HG03442 (cell line): ENCODE results near the gene GPT2.
A peak's percentile ranks its signal among the peaks of the same experiment; 100 is the strongest.

ENCODE experiments used
- ATAC-seq: cut with Tn5 transposase; IDR thresholded peaks from one replicate; pipeline ENCODE4 v1.9.1; 2021; ENCODE audit warnings: mild to moderate bottlenecking, moderate library complexity; ENCODE audit not compliant: unreplicated experiment

The GPT2 gene, protein sequence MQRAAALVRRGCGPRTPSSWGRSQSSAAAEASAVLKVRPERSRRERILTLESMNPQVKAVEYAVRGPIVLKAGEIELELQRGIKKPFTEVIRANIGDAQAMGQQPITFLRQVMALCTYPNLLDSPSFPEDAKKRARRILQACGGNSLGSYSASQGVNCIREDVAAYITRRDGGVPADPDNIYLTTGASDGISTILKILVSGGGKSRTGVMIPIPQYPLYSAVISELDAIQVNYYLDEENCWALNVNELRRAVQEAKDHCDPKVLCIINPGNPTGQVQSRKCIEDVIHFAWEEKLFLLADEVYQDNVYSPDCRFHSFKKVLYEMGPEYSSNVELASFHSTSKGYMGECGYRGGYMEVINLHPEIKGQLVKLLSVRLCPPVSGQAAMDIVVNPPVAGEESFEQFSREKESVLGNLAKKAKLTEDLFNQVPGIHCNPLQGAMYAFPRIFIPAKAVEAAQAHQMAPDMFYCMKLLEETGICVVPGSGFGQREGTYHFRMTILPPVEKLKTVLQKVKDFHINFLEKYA

DNA sequence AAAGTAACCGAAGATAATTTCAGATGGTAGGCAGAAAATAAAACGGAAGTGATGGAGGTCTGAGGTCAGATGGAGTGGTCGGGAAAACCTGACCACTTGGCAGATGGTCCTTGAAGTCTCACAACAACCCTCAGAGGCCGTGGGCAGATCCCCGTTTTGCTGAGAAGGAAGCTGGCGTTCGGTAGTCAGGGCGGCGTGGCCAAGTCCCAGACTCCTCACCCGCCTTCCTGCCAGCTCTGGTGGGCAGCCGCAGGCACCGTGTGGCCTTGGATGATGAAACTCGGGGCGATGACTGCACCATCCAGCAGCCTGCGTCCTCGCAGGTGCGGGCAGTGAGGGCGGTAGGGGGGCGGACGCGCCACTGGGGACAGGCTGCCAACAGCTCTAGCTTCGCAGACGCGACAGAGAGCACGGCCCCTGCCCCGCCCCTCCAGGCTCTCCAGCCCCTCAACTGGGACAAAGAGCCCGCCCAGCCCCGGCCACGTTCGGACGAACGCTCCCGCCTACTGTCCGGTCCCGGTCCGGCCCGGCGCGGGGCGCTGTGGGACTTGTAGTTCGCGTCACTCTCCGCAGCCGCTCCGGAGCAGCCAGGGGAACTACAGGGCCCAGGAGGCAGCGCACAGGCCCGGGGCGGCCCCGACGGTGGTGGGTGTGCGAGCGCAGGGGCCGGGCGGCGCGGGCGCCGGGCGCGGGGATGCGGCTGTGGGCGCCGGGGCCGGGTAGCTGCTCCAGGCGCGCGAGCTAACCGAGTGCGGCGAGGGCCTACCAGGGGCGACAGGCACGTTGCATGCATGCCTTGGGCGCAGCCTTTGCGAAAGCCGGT, at the start of gene GPT2:
Gene GPT2, plus strand, starts transcription at position 673 of the 823 bp plus-strand sequence. CDS start 354 bp downstream, outside the sequence.
- ATAC-seq: peak; percentile 97

DNA sequence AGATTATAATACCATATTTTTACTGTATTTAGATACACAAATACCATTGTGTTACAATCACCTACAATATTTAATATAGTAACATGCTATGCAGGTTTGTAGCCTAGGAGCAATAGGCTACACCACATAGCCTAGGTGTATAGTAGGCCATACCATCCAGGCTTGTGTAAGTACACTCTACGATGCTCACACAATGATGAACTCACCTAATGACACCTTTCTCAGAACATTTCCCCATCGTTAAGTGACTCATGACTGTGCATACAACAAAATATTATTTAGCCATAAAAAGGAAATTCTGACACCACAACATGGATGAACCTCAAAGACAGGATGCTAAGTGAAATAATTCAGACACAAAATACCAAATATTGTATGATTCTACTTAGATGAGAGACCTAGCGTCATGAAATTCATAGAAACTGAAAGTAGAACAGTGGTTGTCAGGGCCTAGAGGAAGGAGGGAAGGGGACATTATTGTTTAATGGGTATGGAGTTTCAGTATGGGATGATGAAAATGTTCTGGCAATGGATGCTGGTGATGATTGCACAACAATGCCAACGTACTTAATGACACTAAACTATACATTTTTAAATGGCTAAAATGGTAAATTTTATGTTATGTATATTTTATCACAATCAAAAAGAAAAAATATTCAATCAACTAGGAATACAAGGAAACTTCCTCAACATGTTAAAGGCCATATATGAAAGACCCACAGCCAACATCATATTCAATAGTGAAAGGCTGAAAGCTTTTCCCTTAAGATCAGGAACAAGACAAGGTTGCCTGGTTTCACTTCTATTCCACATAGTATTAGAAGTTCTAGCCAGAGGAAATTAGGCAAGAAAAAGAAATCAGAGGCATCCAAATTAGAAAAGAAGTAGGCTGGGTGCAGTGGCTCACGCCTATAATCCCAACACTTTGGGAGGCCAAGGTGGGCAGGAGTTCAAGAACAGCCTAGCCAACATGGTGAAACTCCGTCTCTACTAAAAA, 47.3 kb upstream of the GPT2 start:
- no peak for ATAC-seq

DNA sequence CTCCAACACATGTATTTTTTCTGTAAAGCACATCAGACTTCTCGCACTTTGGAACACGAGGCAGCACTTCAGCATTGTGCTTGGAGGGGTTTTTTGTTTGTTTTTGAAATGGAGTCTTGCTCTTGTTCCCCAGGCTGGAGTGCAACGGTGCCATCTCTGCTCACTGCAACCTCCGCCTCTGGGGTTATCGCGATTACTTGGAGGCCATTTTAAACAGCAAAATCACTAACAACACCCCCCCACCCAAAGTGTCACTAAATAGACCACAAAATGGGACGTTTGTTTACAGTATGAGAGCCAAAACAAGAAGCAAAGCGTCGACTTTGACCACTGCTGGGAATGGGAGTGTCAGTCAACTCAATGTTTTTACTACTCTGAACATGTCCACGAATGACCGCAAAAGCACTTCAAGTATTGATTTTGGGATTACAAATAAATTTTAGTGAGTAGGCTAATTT, 44.1 kb upstream of the GPT2 start:
- ATAC-seq: no peak

DNA sequence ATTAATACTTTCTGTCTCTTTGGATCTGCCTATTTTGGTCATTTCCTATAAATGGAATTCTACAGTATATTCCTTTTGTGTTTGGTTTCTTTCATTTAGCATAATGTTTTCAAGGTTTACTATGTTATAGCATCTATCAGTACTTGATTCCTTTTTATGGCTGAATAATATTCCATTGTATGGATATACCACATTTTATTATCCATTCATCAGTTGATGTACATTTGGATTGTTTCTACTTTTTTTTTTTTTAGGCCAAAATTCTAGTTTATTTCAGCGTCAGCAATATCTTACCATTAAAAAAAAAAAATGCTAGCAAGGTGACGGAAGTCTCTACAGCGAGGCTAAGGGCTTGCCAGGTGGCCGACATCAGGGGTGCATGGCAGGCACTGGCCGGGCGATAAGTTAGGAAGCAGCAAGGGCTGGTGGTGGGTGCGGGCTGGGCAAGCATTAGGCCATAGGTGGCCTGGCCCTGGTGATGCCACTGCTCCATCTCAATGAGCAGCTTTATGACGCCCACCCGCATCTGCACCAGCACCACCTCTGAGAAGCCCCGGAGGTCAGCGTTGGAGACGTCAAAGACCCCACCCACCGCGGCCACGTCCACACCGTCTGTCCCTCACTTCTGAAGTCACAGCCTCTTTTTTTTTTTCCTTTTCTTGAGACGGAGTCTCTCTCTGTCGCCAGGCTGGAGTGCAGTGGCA, 41.8 kb upstream of the GPT2 start:
- no peak for ATAC-seq

DNA sequence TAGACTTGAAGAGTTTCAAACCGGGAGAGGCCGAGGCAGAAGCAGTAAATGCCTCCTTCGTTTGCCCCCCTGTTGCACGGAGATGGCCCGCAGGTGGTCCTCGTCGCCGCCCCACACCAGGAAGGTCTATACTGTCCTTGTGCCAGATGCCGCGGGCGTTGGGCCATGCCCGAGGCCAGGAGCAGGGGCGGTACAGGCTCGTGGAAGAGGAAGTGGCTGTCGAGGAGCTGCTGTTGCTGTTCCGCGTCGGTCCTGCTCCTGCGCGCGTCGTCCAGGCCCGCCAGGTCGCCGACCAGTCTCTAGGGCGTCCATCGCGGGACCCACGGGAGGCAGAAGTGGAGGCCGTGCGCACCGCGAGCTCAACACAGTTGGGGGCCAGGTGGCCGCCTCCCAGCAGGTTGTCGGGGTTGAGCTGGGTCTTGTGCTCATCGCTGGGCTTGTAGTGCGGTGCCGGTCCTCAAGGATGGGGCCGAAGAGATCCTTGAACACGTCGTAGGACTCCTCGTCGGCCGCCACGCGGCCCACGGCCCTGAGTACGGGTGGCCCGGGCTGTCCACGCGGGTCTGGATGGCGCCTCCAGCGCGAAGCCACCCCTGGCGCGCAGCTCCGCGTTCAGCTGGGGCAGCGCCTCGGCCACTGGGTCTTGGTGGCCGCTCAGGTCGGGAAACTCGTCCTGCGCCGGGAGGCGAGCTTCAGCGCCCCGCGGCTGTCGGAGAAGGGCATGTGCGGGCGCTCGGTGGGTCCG, 40.1 kb upstream of the GPT2 start:
- ATAC-seq: no peak

DNA sequence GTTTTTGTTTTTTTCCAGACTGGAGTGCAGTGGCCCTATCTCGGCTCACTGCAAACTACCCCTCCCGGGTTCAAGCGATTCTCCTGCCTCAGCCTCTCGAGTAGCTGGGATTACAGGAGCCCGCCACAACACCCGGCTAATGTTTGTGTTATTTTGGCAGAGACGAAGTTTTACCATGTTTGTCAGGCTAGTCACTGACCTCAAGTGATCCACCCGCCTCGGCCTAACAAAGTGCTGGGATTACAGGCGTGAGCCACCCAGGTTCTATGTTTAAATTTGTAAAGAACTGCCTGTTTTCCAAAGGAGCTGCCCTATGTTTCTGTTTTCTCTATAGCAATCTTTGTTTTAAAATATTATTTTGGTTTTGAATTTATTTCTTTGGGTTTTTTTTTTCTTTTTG, 39.4 kb upstream of the GPT2 start:
- ATAC-seq: no peak

DNA sequence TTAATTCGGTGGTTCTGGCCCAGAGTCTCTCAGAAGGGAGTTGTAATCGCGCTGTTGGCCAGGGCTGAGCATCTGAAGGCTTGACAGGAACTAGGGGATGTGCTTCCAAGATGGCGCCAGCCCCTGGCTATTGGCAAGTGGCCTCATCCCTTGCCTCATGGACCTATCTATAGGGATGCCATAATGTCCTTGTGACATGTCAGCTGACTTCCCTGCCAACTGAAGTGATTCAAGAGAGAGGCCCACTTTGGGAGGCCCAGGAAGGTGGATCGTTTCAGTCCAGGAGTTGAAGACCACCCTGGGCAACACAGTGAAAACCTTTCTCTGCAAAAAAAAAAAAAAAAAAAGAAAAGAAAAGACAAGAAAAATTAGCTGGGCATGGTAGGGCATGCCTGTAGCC, 38.2 kb upstream of the GPT2 start:
- no peak for ATAC-seq

DNA sequence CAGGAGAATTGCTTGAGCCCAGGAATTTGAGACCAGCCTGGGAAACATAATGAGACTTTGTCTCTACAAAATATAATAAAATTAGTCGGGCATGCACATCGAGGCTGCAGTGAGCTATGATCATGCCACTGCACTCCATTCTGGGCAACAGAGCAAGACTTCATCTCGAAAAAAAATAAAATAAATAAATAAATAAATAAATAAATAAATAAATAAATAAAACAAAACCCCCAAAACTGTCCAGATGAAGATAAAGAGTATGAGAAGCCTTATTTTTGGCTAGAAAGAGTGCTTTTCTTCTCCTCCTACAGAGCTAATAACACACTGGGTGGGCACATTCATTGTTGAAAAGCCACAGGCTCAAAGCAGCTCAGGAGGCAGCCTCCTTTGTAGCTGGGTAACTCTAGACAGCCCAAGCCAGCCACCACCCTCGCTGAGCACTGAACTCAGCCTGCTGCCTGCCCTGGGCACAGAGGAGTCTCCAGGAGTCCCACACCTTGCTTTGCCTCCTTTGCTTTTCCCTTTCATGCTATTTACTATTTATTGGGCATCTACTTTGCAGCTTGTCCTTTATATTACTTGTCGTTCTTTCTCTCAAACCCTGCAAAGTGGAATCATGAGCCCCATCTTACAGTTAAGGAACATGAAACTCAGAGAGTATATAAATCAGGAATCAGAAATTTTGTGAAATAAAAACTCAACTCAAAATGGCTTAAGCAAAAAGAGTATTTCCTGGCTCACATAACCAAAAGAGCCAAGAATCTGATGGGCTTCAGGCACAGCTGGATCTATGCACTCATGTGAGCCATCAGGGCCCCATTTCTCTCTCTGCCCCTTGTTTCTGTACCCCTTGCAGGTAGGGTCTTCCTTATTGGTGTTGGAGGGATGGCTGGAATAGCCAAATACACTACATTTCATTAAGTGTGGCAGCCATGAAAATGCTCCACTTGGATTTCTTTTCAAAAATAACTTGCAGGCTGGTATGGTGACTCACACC, 35.1 kb upstream of the GPT2 start:
- ATAC-seq: no peak

DNA sequence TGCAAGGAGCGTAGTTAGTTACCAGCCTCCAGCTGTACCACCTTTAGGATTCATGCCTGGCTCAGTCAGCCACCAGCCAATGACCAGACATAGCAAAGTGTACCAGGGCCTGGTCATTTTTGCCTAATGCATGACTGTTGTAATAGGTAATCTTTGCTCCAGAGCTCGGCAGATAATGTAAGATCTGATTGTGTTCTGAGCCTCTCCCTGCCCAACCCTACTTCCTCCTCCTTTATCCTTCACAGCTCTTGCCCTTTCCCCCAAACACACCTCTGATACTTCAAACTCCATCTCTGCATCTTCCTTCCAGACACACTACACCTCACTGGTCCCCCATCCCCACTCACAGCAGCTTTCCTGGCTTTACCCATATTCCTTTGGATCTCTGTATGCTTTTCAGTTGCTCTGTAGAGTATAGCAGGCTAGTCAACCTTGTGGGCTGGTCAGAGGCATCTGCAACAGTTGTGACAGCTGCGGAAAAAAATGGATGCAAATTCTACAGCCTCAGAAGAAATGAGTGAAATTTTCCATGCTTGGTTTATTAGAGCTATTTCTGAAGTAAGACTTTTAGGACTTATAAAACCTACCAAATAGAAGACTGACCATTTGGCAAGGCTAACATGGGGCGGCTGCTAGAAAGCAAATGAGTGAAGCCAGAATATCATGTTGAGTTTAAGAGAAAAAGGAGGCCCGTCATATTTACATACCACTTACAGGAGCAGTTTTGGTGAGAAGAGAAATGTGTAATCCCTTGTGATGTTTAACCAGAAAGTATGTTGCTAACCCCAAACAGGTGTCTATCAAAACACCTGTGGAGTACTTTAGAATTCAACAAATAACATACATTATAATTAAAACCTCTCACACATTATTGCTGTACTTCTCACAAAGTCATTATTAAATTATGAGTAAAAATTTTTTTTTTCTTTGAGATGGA, 33.3 kb upstream of the GPT2 start:
- peak; percentile 48 for ATAC-seq

DNA sequence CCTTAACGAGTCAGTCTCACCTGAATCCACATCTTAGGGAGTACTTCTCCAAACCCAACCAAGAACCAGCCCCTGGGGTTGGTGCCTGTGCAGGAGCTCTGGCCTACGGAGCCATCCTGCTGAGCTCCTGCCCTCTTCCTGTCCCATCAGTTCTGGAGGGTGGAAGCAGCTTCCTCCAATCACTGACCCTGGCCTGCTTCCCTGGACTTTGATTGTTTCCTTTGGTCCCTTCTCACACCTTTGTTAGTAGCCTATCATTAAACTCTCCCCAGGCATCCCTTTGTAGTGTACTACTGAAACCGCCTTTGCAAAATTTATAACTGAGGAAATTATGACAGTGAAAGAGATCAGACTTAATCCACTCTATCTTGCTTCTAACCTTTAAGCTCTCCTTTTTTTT, 32.0 kb upstream of the GPT2 start:
- no peak for ATAC-seq

DNA sequence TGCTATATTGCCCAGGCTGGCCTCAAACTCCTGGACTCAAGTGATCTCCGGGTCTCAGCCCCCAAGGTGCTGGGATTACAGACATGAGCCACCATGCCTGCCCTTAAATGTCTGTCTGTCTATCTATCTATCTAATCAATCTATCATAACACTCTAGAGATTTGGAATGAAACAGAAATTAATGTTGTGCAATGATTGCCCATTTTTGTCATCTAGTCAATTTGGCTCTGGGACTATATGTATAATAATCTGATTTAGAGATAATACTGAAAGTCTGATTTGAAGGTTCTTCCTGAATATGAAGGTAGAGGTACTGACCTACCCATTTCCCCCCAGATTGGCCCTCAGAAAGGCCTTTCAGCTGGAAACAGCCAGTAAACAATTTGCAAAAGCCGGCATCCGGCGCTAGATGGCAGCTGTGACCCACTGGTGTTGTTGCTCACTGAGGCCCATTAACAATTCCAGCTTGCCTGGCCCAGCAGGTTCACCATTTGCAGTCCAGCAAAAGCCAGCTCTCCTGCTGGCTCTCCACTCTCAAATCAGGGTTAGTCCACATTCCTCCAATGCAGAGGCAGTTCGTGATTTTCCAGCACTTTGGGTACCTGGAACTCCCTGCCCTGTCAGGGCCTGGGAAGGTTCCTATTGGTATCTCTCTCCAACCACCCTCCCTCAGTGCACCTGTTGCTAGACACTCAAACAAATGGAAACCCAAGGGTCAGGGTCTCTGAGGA, 30.3 kb upstream of the GPT2 start:
- ATAC-seq: no peak

DNA sequence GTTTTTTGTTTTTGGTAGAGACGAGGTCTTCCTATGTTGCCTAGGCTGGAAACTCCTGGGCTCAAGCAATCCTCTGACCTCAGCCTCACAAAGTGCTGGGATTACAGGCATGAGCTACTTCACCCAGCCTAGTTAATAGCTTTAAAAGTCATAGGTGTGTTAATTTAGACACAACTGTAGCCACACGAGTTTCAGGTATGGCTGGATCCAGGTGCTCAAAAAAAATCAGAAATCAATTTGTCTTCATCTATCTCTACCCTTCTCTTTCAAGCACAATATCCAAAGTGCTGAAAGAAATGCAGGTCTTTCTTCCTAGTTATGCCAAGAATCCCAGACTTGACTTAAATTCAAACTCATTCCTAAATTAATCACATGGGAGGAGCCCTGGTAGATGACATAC, 29.3 kb upstream of the GPT2 start:
- ATAC-seq: no peak

DNA sequence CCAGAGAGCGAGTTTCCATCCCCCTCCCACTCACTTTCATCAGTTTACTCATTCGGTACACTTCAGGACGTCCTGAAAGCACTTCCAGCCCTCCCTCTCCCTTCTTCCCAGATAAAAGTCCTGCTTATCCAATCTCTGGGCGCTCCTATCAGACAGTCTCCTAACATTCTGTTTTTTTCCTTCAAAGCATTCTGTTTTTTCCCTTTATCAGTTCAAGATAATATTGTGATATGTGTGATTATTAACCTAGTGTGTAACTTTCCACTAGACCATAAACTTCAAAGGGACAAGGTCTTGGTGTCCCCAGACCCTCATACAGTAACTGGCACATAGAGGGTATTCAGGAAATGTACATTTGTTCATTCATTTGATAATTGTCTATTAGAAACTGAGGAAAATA, 28.8 kb upstream of the GPT2 start:
- no peak for ATAC-seq

DNA sequence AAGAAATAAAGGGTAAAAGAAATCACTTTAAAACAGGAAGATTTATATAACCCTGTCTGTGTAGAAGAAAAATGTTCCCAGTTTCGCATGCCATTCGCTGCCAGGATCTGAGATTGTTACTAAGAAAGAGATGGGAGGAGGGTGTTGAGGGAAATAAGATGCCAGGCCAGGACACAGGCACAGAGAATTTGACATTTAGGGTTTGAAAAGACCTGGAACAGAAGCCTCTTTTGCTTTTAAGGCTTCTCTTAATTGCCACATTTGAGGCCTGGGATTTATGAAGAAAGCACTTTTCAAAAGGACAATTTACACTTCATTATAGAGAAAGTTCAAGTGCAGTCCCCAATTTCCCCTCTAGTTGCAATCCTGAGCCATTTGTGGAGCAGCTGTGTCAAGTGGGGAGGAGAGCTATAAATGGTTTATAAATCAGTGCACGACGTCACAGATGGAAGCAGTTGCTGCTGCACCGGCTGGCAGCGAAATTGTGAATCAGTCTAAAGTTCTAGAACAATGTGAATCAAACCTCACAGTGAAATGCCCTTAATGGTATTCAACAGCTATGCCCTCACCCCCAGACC, 26.7 kb upstream of the GPT2 start:
- peak; percentile 40 for ATAC-seq

DNA sequence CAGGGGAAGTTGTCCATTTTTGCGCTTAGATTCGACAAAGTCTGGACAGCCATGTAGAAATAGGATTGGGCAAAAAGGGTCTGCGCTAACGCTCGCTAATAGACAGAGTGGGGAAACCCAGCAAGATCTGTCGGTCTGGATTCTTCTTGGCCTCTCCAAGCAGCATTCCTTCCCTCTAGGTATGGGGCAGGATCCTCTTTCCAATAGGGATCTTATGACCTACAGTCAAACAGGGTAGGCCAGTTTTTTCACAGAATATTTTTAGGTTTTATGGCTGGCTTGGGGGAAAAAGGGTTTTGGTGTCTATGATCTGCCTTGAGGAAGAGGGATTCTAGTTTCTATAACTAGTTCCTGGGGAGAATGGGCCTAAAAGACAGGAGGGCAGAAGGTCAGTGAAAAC, 26.0 kb upstream of the GPT2 start:
- no peak for ATAC-seq

DNA sequence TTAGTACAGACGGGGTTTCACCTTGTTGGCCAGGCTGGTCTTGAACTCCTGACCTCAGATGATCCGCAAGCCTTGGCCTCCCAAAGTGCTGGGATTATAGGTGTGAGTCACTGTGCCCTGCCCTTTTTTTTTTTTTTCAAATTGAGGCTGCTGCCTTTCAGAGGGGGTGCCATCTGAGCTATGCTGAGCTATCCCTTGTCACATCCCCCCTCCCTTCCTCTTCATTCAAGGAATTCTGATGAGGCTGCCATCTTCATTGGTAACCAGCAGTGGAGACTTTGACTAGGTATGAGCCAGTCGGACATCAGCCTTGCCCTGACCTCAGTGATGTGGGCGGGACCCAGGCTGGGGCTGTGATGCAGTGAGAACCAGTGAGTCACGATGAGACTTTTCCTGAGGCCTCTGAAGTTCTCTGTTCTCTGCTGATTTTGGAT, 24.4 kb upstream of the GPT2 start:
- no peak for ATAC-seq
